Fibroblast of the aortic adventitia (primary cell): ENCODE measurements around the gene PLAGL1. TPM values are rescaled to one million over a fixed set of nuclear protein-coding genes. Genes with fewer than 3 reads are reported as not detected.

ENCODE experiments used
- DNase-seq: peaks from one replicate; pipeline ENCODE4 v3.0.0-alpha.2; 2010; ENCODE audit warnings: low read depth
- H3K4me3 ChIP-seq: 2 replicates; pipeline ENCODE4 v1.5.1; 2011; ENCODE audit warnings: low read depth, mild to moderate bottlenecking, control low read depth, low read length, moderate library complexity
- CTCF ChIP-seq: IDR thresholded peaks from 2 replicates; pipeline ENCODE4 v1.5.1; 2011; ENCODE audit warnings: mild to moderate bottlenecking, low read length, control low read depth, inconsistent platforms; ENCODE audit not compliant: insufficient read depth
- total RNA-seq: library from RNA; depleted of rRNA; stranded (reverse); fragments of >200 nt; gene quantifications from 2 replicates; pipeline ENCODE4 v1.2.3, GENCODE V29; 2012; ENCODE audit warnings: low replicate concordance

PLAGL1 gene
- total RNA-seq, 1 donor: 35.2 TPM

- H3K4me3 ChIP-seq: no peak overlapping the region
- DNase-seq: no peak
- TF ChIP-seq CTCF: no peak
Observed at GRCh38 chr6:143958839-143959399, 49.1 kb downstream of the PLAGL1 start.

- no peak for DNase-seq
- no peak for TF ChIP-seq CTCF
- H3K4me3 ChIP-seq: no peak overlapping the region
Observed at GRCh38 chr6:143957679-143958274, 50.3 kb downstream of the PLAGL1 start.

GRCh38 chr6:143955971-143956370 lies 52.1 kb downstream of the PLAGL1 start:
- no peak for TF ChIP-seq CTCF
- H3K4me3 ChIP-seq: no peak overlapping the region
- DNase-seq: no peak

- TF ChIP-seq CTCF: no peak
- no peak overlapping the region for H3K4me3 ChIP-seq
- no peak for DNase-seq
Observed at GRCh38 chr6:143953922-143954321, 54.1 kb downstream of the PLAGL1 start.

GRCh38 chr6:143952947-143953701 lies 54.9 kb downstream of the PLAGL1 start:
- no peak overlapping the region for H3K4me3 ChIP-seq
- no peak for DNase-seq
- TF ChIP-seq CTCF: no peak

- no peak for TF ChIP-seq CTCF
- H3K4me3 ChIP-seq: no peak overlapping the region
Observed at GRCh38 chr6:143952060-143952778, 55.8 kb downstream of the PLAGL1 start.

More at GRCh38 chr6:143952060-143952778, 55.8 kb downstream of the PLAGL1 start:
- no peak for DNase-seq
